Endothelial cell of umbilical vein (primary cell): ENCODE measurements around the gene NR4A3. TPM values are rescaled to one million over a fixed set of nuclear protein-coding genes. Genes with fewer than 3 reads are reported as not detected.

Source experiments
- BruUV-seq: library from RNA; stranded (reverse); fragments of 400-500 nt; replicated peaks from 2 replicates; lab custom pipeline; 2021; lab: Mats Ljungman, UMichigan
- CTCF ChIA-PET: fragments of 300-600, 350-600 bp; sonication (Branson Sonifier 250); formaldehyde crosslinking; loops from one replicate; lab custom pipeline; 2021; ENCODE audit warnings: antibody characterized with exemption, inconsistent platforms; lab: Charles Lee
- POLR2A ChIA-PET: fragments of 300-600, 350-600 bp; sonication (Branson Sonifier 250); formaldehyde crosslinking; loops from one replicate; lab custom pipeline; 2021; ENCODE audit warnings: antibody characterized with exemption, inconsistent platforms; lab: Charles Lee
- DNase-seq: peaks from one replicate; pipeline ENCODE4 v3.0.0-alpha.2; 2011; ENCODE audit warnings: low read depth, low spot score
- FAIRE-seq: peaks from 2 replicates; lab custom pipeline; 2011; peaks lifted over from hg19 to GRCh38; lab: Jason Lieb, UNC
- H2AFZ ChIP-seq: 2 replicates; pipeline ENCODE4 v1.6.0; 2012; ENCODE audit warnings: low read depth, low read length, control low read depth, inconsistent platforms
- H3K27ac ChIP-seq: 2 replicates; pipeline ENCODE4 v1.5.1; 2011; ENCODE audit warnings: low read depth, mild to moderate bottlenecking, control low read depth, low read length, moderate library complexity; ENCODE audit not compliant: insufficient read depth
- H3K27me3 ChIP-seq, 2 experiments: 2 replicates each; pipeline versions ENCODE4 v1.6.0 to v1.6.1; 2011; ENCODE audit warnings: low read length in 2 of 2, mixed read lengths in 1 of 2; ENCODE audit not compliant: control insufficient read depth in 2 of 2, insufficient read depth in 2 of 2
- H3K36me3 ChIP-seq, 2 experiments: 2 replicates in 1 of 2; 3 replicates in 1 of 2; pipeline ENCODE4 v1.5.1; 2011; ENCODE audit warnings: low read length in 2 of 2, mild to moderate bottlenecking in 1 of 2, moderate library complexity in 1 of 2; ENCODE audit not compliant: control insufficient read depth in 2 of 2, insufficient read depth in 2 of 2; ENCODE audit errors: extremely low read depth in 1 of 2
- H3K4me1 ChIP-seq: 3 replicates; pipeline ENCODE4 v1.5.1; 2011; ENCODE audit warnings: mild to moderate bottlenecking, low read length; ENCODE audit not compliant: control insufficient read depth, insufficient read depth; ENCODE audit errors: extremely low read depth
- H3K4me2 ChIP-seq: 2 replicates; pipeline ENCODE4 v1.6.1; 2011; ENCODE audit warnings: low read length, control low read depth, mixed read lengths; ENCODE audit not compliant: insufficient read depth
- H3K4me3 ChIP-seq, 3 experiments: fragments of 200-600 bp in 1 of 3; sonication (generic), shearing (Covaris generic) in 1 of 3; replicated peaks in 1 of 3; 2 replicates each; pipeline ENCODE4 v1.5.1; 2011 to 2016; ENCODE audit warnings: control low read depth in 3 of 3, low read length in 3 of 3, mild to moderate bottlenecking in 2 of 3, inconsistent platforms in 1 of 3, low read depth in 1 of 3, moderate library complexity in 1 of 3; ENCODE audit not compliant: insufficient read depth in 1 of 3
- H3K79me2 ChIP-seq: 2 replicates; pipeline ENCODE4 v1.6.0; 2012; ENCODE audit warnings: low read length, inconsistent platforms; ENCODE audit not compliant: control insufficient read depth, insufficient read depth
- H3K9ac ChIP-seq: replicated peaks from 2 replicates; pipeline ENCODE3; 2011; ENCODE audit warnings: low read length, control low read depth; ENCODE audit not compliant: insufficient read depth; ENCODE audit errors: extremely low read depth
- H3K9me1 ChIP-seq: replicated peaks from 3 replicates; pipeline ENCODE4 v1.6.0; 2011; ENCODE audit warnings: mild to moderate bottlenecking, low read length; ENCODE audit not compliant: control insufficient read depth, insufficient read depth; ENCODE audit errors: extremely low read depth
- H3K9me3 ChIP-seq: replicated peaks from 2 replicates; pipeline ENCODE4 v1.5.1; 2012; ENCODE audit warnings: low read length, inconsistent platforms; ENCODE audit not compliant: control insufficient read depth, insufficient read depth
- H4K20me1 ChIP-seq: replicated peaks from 2 replicates; pipeline ENCODE3; 2011; ENCODE audit warnings: mild to moderate bottlenecking, low read length; ENCODE audit not compliant: control insufficient read depth, insufficient read depth; ENCODE audit errors: extremely low read depth
- FOS ChIP-seq: IDR thresholded peaks from 2 replicates; pipeline ENCODE4 v1.6.1; 2011; ENCODE audit warnings: mild to moderate bottlenecking, low read length, moderate library complexity, borderline replicate concordance; ENCODE audit not compliant: insufficient read depth
- GATA2 ChIP-seq: IDR thresholded peaks from 2 replicates; pipeline ENCODE4 v1.7.0; 2011; ENCODE audit warnings: low read depth, mild to moderate bottlenecking, moderate library complexity, mixed read lengths, low read length; ENCODE audit not compliant: insufficient read length, insufficient read depth
- JUN ChIP-seq: IDR thresholded peaks from 2 replicates; pipeline ENCODE4 v1.6.1; 2011; ENCODE audit warnings: borderline replicate concordance, low read depth; ENCODE audit not compliant: insufficient read length, insufficient read depth
- MYC ChIP-seq: IDR thresholded peaks from one replicate; pipeline ENCODE4 v1.6.1; 2011; ENCODE audit warnings: mild to moderate bottlenecking, low read depth, low read length
- POLR2A ChIP-seq: IDR thresholded peaks from 2 replicates; pipeline ENCODE4 v1.6.1; 2012; ENCODE audit warnings: low read depth, mild to moderate bottlenecking, control low read depth, low read length
- POLR2AphosphoS5 ChIP-seq: IDR thresholded peaks from 2 replicates; pipeline ENCODE4 v1.6.1; 2012; ENCODE audit warnings: low read depth, mild to moderate bottlenecking, control low read depth, low read length, moderate library complexity; ENCODE audit not compliant: insufficient read depth
- dilution Hi-C: fragments of 300-500 bp; cut with MboI; formaldehyde crosslinking; loops from one replicate; pipeline ENCODE4 v1.15.0; 2019; ENCODE audit warnings: low sequenced_read_pairs; ENCODE audit not compliant: extremely low pct_ligation_motif_present
- intact Hi-C: fragments of 100-400 bp; cut with micrococcal nuclease; formaldehyde crosslinking; loops from one replicate; pipeline ENCODE4 v1.10.0; 2022
- polyA plus RNA-seq, 4 experiments: library from polyadenylated mRNA; depleted of rRNA in 3 of 4; stranded (reverse) in 3 of 4; unstranded in 1 of 4; fragments of >200 nt; gene quantifications; 2 replicates each; pipeline versions ENCODE4 v1.2.1 to v1.2.3, GENCODE V29; 2011 to 2012; ENCODE audit warnings: missing spikeins in 1 of 4
- total RNA-seq: library from RNA; stranded (reverse); gene quantifications from 2 replicates; pipeline ENCODE4 v1.2.3, GENCODE V29; 2021
- TF ChIP-seq, protein P1 (sequence below), 2 donors: IDR thresholded peaks; 1 replicate in 1 of 2; 2 replicates in 1 of 2; pipeline ENCODE4 v1.5.1; 2011; ENCODE audit warnings: low read length in 2 of 2, mild to moderate bottlenecking in 2 of 2, moderate library complexity in 2 of 2, control low read depth in 1 of 2, inconsistent platforms in 1 of 2, low read depth in 1 of 2; ENCODE audit not compliant: insufficient read depth in 1 of 2; ENCODE audit errors: extremely low read depth in 1 of 2
- TF ChIP-seq, protein P2 (sequence below): IDR thresholded peaks from 2 replicates; pipeline ENCODE4 v1.6.1; 2011; ENCODE audit not compliant: insufficient read depth, insufficient read length

NR4A3 gene
- total and polyA plus RNA-seq, 2 donors (not counting 3 experiments of a cell fraction or from before 2014, with no cell fraction given) = 0.11 to 0.22 TPM

DNA sequence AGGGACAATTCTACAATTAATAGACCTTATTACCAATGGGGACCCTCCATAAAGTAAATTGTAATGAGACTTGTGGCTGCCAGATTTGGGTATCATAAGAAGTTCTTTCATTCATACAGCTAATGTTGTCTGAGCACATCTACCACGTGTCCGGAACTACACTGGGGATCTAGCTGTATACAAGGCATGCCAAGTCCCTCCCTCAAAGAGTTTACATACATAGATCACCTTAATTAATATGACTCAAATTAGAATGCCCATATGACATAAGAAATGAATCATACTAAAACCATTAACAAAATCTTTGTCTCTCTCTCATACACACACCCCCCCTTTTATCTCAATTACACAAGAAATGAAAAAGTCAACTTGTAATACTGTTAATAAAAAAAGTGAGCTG is 18.0 kb upstream of the NR4A3 start:
- TF ChIP-seq, protein P1, sequence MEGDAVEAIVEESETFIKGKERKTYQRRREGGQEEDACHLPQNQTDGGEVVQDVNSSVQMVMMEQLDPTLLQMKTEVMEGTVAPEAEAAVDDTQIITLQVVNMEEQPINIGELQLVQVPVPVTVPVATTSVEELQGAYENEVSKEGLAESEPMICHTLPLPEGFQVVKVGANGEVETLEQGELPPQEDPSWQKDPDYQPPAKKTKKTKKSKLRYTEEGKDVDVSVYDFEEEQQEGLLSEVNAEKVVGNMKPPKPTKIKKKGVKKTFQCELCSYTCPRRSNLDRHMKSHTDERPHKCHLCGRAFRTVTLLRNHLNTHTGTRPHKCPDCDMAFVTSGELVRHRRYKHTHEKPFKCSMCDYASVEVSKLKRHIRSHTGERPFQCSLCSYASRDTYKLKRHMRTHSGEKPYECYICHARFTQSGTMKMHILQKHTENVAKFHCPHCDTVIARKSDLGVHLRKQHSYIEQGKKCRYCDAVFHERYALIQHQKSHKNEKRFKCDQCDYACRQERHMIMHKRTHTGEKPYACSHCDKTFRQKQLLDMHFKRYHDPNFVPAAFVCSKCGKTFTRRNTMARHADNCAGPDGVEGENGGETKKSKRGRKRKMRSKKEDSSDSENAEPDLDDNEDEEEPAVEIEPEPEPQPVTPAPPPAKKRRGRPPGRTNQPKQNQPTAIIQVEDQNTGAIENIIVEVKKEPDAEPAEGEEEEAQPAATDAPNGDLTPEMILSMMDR (IDR thresholded peaks at IDR 0.05; ENCODE audit: extremely low read depth in 1 of 2, insufficient read depth in 1 of 2, low read depth in 1 of 2, low read length in 2 of 2) = no peak
- TF ChIP-seq, protein P2, sequence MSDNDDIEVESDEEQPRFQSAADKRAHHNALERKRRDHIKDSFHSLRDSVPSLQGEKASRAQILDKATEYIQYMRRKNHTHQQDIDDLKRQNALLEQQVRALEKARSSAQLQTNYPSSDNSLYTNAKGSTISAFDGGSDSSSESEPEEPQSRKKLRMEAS = no peak
- TF ChIP-seq POLR2AphosphoS5 (no peak), POLR2A (no peak)
- Histone ChIP-seq H2AFZ (no peak overlapping the region), H3K4me2 (no peak overlapping the region), H3K27ac (no peak overlapping the region), H3K9ac (no peak overlapping the region), H3K9me1 (no peaks in the 10 kb centered on the region), H3K79me2 (no peaks in the 10 kb centered on the region), H4K20me1 (no peaks in the 10 kb centered on the region), H3K36me3 (no peaks in the 10 kb centered on the region), H3K4me3 (no peak overlapping the region), H3K27me3 (no peaks in the 10 kb centered on the region), H3K9me3 (no peaks in the 10 kb centered on the region), H3K4me1 (no peaks in the 10 kb centered on the region)
- FAIRE-seq (no peak), DNase-seq (no peak)
- POLR2A ChIA-PET = no interaction called here
- no TSS peak for BruUV-seq
- dilution Hi-C loops = no loop called here
- intact Hi-C loops = no loop called here
- CTCF ChIA-PET = interaction anchor here (1.7 kb wide), 1 partner anchor 207 kb away, joined by 4 read pairs; no protein-coding TSS in a partner anchor

DNA sequence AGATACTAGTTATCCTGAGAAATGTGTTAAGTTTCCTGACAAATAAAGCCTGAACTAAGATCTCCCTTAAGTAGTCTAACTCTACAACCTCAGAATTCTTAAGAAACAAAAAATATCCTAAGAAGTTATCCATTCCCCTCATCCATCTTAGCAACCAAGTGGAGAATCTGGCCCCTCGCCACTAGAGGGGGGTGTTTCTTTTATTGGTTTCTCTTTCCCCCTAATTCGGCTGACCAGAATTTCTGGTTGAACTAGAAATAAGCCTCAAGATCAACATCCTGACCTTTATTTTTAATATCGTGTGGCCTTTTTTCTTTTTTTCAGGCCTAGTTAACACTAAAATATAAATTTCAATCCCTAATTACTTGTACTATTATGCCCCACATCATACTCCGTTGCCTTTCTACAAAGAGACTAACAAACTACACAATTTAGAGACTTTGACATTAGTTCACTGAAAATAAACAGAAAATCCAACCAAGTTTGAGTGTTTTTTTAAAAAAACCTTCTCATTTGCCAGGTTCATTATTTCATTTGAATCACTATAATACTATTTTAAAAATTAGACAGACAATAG is 14.3 kb upstream of the NR4A3 start:
- Histone ChIP-seq H3K4me2 (no peak overlapping the region), H3K9me3 (no peaks in the 10 kb centered on the region), H3K4me3 (no peak overlapping the region), H3K9me1 (no peaks in the 10 kb centered on the region), H3K79me2 (no peaks in the 10 kb centered on the region), H3K9ac (no peak overlapping the region), H4K20me1 (no peaks in the 10 kb centered on the region), H2AFZ (peak overlapping the region; percentile 26), H3K4me1 (no peaks in the 10 kb centered on the region), H3K36me3 (no peaks in the 10 kb centered on the region), H3K27ac (no peak overlapping the region), H3K27me3 (no peaks in the 10 kb centered on the region)
- ChIA-PET POLR2A (no interaction called here), CTCF (no interaction called here)
- TF ChIP-seq GATA2 (no peak), JUN (no peak), MYC (no peak), POLR2A (no peak), POLR2AphosphoS5 (no peak), FOS (no peak)
- TF ChIP-seq, protein P1 (IDR thresholded peaks at IDR 0.05; ENCODE audit: extremely low read depth in 1 of 2, insufficient read depth in 1 of 2, low read depth in 1 of 2, low read length in 2 of 2) = peak; percentile 70 to 72
- TF ChIP-seq, protein P2 = no peak
- no TSS peak for BruUV-seq
- intact Hi-C loops = loop anchor here (1.0 to 2.0 kb wide), 6 partner anchors 12 to 541 kb away; no protein-coding TSS in a partner anchor
- dilution Hi-C loops = no loop called here
- DNase-seq (peak; percentile 61), FAIRE-seq (peak; percentile 92)
